Stomach smooth muscle (tissue), 2 donors: ENCODE results near the gene MBTPS1.

Source experiments
- H3K27ac ChIP-seq: one replicate; pipeline ENCODE4 v1.7.0; 2013; ENCODE audit warnings: mild to moderate bottlenecking, low read length, inconsistent platforms
- H3K27me3 ChIP-seq, 2 donors: one replicate each; pipeline ENCODE4 v1.7.0; 2013; ENCODE audit warnings: low read length in 2 of 2; ENCODE audit not compliant: insufficient read depth in 2 of 2, control insufficient read depth in 1 of 2
- H3K36me3 ChIP-seq, 2 donors: one replicate each; pipeline ENCODE4 v1.7.0; 2013; ENCODE audit warnings: low read length in 2 of 2; ENCODE audit not compliant: control insufficient read depth in 2 of 2, insufficient read depth in 2 of 2
- H3K4me1 ChIP-seq: one replicate; pipeline ENCODE4 v1.7.0; 2013; ENCODE audit warnings: low read length; ENCODE audit not compliant: control insufficient read depth, insufficient read depth
- H3K4me3 ChIP-seq, 2 donors: one replicate each; pipeline ENCODE4 v1.7.0; 2013; ENCODE audit warnings: low read length in 2 of 2
- H3K9ac ChIP-seq, 2 donors: one replicate each; pipeline ENCODE4 v1.7.0; 2013; ENCODE audit warnings: low read length in 2 of 2, mild to moderate bottlenecking in 1 of 2
- H3K9me3 ChIP-seq, 2 donors: one replicate each; pipeline ENCODE4 v1.7.0; 2013; ENCODE audit warnings: low read length in 2 of 2; ENCODE audit not compliant: control insufficient read depth in 2 of 2
- donor health status: healthy.
- donor health status: Pancreatic carcinoma.

MBTPS1 gene

DNA sequence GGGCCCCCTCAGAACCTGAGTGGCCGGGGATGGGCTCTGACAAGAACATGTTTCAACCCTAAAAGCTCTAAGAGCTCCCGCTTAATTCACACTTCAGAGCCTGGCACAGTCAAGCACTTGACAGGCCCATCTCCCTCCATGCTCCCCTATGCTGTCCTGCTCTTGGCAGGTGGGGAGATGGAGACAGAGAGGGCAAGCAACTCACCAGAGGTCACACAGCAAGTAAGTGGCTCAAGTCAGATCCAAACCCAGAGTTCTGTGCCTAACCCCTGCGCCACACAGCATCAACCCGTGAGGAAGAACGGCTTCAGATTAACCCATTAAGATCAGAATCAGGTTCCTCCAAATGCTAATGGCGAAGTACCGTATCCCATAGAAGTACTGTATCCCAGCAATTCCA, 112.3 kb downstream of the MBTPS1 start:
- no peak overlapping the region for H3K27ac ChIP-seq
- H3K9ac ChIP-seq: no peak overlapping the region
- no peaks in the 10 kb centered on the region for H3K36me3 ChIP-seq
- no peaks in the 10 kb centered on the region for H3K4me1 ChIP-seq
- no peak overlapping the region for H3K4me3 ChIP-seq
- H3K27me3 ChIP-seq: peaks cover 2 to 10% of the 10 kb centered on the region in 2 donors
- H3K9me3 ChIP-seq: no peaks in the 10 kb centered on the region
